ENCODE data around the gene FARP1.

The FARP1 gene

GRCh38 chr13:98492335-98493041 lies 349.6 kb downstream of the FARP1 start:
- no peak for DNase-seq

GRCh38 chr13:98493042-98493712 lies 350.3 kb downstream of the FARP1 start:
- DNase-seq = no peak

- no peak for DNase-seq
Observed at GRCh38 chr13:98494769-98495168, 351.9 kb downstream of the FARP1 start.

- DNase-seq = peak; percentile 99
Observed at GRCh38 chr13:98495627-98496478, 353.0 kb downstream of the FARP1 start.

- DNase-seq = no peak
Observed at GRCh38 chr13:98496479-98496791, 353.5 kb downstream of the FARP1 start.

- no peak for DNase-seq
Observed at GRCh38 chr13:98496966-98497365, 354.1 kb downstream of the FARP1 start.

GRCh38 chr13:98500963-98501421 lies 358.1 kb downstream of the FARP1 start:
- DNase-seq = no peak

- DNase-seq = no peak
Observed at GRCh38 chr13:98503175-98504028, 360.5 kb downstream of the FARP1 start.

GRCh38 chr13:98504029-98504351 lies 361.1 kb downstream of the FARP1 start:
- DNase-seq = no peak

- DNase-seq = no peak
Observed at GRCh38 chr13:98504371-98504963, 361.6 kb downstream of the FARP1 start.

All from GOT3 (cell line).